ENCODE measurements around the gene FBXO8. TPM values are rescaled to one million over a fixed set of nuclear protein-coding genes. Genes with fewer than 3 reads are reported as not detected.

The FBXO8 gene
- total RNA-seq, 1 experiment from 2014 or later, result 7.5 TPM

DNA sequence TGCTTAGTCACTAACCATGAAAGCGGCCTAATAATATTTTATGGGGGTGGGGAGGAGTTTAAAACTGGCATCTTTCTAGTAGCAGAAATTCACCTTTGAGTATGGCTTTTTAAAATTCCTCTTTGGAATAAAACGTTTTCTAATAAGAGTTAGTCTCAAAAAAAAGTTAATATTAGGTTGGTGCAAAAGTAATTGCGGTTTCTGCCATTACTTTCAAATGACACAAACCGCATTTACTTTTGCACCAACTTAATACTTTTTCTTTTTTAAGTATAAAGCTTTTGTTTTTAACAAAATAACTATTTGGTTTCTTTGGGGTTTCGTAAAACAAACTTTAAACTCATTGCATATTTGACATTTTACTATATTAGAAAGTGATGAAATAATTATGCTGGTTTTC lies 68.4 kb downstream of the FBXO8 start:
- H3K27me3 Mint-ChIP-seq (ENCODE audit: low read depth), result peaks cover 100% of the 10 kb centered on the region
- POLR2A ChIA-PET, result no interaction called here
- no peak overlapping the region for H3K27ac Mint-ChIP-seq
- H3K36me3 Mint-ChIP-seq, result no peaks in the 10 kb centered on the region
- H3K9me3 Mint-ChIP-seq, result no peaks in the 10 kb centered on the region
- peak overlapping the region; percentile 71 for H3K4me3 Mint-ChIP-seq
- CTCF ChIA-PET, result interaction anchor here (0.8 to 1.3 kb wide), 3 partner anchors 7 to 677 kb away, joined by 3 to 6 read pairs (median 4); no protein-coding TSS in a partner anchor
- TF ChIP-seq FOXP4 (CRISPR knock-in tag; IDR thresholded peaks at IDR 0.05), result no peak
- no peak for TF ChIP-seq PRRX2 (CRISPR knock-in tag; IDR thresholded peaks at IDR 0.05)
- TF ChIP-seq, protein P1, sequence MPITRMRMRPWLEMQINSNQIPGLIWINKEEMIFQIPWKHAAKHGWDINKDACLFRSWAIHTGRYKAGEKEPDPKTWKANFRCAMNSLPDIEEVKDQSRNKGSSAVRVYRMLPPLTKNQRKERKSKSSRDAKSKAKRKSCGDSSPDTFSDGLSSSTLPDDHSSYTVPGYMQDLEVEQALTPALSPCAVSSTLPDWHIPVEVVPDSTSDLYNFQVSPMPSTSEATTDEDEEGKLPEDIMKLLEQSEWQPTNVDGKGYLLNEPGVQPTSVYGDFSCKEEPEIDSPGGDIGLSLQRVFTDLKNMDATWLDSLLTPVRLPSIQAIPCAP (CRISPR knock-in tag; IDR thresholded peaks at IDR 0.05), result no peak
- no peak for TF ChIP-seq MAX (CRISPR knock-in tag; IDR thresholded peaks at IDR 0.05)
- no peak for TF ChIP-seq CREM (CRISPR knock-in tag; IDR thresholded peaks at IDR 0.05)
- TF ChIP-seq, protein P2, sequence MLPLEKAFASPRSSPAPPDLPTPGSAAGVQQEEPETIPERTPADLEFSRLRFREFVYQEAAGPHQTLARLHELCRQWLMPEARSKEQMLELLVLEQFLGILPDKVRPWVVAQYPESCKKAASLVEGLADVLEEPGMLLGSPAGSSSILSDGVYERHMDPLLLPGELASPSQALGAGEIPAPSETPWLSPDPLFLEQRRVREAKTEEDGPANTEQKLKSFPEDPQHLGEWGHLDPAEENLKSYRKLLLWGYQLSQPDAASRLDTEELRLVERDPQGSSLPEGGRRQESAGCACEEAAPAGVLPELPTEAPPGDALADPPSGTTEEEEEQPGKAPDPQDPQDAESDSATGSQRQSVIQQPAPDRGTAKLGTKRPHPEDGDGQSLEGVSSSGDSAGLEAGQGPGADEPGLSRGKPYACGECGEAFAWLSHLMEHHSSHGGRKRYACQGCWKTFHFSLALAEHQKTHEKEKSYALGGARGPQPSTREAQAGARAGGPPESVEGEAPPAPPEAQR (CRISPR knock-in tag; IDR thresholded peaks at IDR 0.05), result no peak
- TF ChIP-seq, protein P3, sequence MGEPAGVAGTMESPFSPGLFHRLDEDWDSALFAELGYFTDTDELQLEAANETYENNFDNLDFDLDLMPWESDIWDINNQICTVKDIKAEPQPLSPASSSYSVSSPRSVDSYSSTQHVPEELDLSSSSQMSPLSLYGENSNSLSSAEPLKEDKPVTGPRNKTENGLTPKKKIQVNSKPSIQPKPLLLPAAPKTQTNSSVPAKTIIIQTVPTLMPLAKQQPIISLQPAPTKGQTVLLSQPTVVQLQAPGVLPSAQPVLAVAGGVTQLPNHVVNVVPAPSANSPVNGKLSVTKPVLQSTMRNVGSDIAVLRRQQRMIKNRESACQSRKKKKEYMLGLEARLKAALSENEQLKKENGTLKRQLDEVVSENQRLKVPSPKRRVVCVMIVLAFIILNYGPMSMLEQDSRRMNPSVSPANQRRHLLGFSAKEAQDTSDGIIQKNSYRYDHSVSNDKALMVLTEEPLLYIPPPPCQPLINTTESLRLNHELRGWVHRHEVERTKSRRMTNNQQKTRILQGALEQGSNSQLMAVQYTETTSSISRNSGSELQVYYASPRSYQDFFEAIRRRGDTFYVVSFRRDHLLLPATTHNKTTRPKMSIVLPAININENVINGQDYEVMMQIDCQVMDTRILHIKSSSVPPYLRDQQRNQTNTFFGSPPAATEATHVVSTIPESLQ (CRISPR knock-in tag; IDR thresholded peaks at IDR 0.05), result no peak
- TF ChIP-seq, protein P4, sequence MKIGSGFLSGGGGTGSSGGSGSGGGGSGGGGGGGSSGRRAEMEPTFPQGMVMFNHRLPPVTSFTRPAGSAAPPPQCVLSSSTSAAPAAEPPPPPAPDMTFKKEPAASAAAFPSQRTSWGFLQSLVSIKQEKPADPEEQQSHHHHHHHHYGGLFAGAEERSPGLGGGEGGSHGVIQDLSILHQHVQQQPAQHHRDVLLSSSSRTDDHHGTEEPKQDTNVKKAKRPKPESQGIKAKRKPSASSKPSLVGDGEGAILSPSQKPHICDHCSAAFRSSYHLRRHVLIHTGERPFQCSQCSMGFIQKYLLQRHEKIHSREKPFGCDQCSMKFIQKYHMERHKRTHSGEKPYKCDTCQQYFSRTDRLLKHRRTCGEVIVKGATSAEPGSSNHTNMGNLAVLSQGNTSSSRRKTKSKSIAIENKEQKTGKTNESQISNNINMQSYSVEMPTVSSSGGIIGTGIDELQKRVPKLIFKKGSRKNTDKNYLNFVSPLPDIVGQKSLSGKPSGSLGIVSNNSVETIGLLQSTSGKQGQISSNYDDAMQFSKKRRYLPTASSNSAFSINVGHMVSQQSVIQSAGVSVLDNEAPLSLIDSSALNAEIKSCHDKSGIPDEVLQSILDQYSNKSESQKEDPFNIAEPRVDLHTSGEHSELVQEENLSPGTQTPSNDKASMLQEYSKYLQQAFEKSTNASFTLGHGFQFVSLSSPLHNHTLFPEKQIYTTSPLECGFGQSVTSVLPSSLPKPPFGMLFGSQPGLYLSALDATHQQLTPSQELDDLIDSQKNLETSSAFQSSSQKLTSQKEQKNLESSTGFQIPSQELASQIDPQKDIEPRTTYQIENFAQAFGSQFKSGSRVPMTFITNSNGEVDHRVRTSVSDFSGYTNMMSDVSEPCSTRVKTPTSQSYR (CRISPR knock-in tag; IDR thresholded peaks at IDR 0.05), result no peak
- TF ChIP-seq, protein P5, sequence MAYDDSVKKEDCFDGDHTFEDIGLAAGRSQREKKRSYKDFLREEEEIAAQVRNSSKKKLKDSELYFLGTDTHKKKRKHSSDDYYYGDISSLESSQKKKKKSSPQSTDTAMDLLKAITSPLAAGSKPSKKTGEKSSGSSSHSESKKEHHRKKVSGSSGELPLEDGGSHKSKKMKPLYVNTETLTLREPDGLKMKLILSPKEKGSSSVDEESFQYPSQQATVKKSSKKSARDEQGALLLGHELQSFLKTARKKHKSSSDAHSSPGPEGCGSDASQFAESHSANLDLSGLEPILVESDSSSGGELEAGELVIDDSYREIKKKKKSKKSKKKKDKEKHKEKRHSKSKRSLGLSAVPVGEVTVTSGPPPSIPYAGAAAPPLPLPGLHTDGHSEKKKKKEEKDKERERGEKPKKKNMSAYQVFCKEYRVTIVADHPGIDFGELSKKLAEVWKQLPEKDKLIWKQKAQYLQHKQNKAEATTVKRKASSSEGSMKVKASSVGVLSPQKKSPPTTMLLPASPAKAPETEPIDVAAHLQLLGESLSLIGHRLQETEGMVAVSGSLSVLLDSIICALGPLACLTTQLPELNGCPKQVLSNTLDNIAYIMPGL (CRISPR knock-in tag; IDR thresholded peaks at IDR 0.05), result no peak
- no peak for TF ChIP-seq MYBL2 (CRISPR knock-in tag; IDR thresholded peaks at IDR 0.05)
- TF ChIP-seq NR3C1 (CRISPR knock-in tag; conservative IDR thresholded peaks at IDR 0.05; ENCODE audit: low read depth), result no peak
- no peak for TF ChIP-seq ZNF317 (CRISPR knock-in tag; IDR thresholded peaks at IDR 0.05; ENCODE audit: borderline replicate concordance, low read depth)
- no peak for TF ChIP-seq ZNF671 (CRISPR knock-in tag; IDR thresholded peaks at IDR 0.05)
- TF ChIP-seq ZNF219 (CRISPR knock-in tag; IDR thresholded peaks at IDR 0.05; ENCODE audit: borderline replicate concordance), result no peak
- no peak for TF ChIP-seq STAT6 (CRISPR knock-in tag; conservative IDR thresholded peaks at IDR 0.05; ENCODE audit: low read depth)
- no peak for TF ChIP-seq ZBTB21 (CRISPR knock-in tag; IDR thresholded peaks at IDR 0.05; ENCODE audit: borderline replicate concordance)
- peaks cover 60% of the 10 kb centered on the region for H3K4me1 Mint-ChIP-seq
- no peak for ATAC-seq
- no peak for DNase-seq (ENCODE audit: low spot score)

All from WTC11 (cell line).